T-helper 9 cell (primary cell): ENCODE data around the gene BRD9.

ENCODE experiments used
- DNase-seq: peaks from one replicate; pipeline ENCODE4 v3.0.0-alpha.2; 2020

BRD9 gene

DNA sequence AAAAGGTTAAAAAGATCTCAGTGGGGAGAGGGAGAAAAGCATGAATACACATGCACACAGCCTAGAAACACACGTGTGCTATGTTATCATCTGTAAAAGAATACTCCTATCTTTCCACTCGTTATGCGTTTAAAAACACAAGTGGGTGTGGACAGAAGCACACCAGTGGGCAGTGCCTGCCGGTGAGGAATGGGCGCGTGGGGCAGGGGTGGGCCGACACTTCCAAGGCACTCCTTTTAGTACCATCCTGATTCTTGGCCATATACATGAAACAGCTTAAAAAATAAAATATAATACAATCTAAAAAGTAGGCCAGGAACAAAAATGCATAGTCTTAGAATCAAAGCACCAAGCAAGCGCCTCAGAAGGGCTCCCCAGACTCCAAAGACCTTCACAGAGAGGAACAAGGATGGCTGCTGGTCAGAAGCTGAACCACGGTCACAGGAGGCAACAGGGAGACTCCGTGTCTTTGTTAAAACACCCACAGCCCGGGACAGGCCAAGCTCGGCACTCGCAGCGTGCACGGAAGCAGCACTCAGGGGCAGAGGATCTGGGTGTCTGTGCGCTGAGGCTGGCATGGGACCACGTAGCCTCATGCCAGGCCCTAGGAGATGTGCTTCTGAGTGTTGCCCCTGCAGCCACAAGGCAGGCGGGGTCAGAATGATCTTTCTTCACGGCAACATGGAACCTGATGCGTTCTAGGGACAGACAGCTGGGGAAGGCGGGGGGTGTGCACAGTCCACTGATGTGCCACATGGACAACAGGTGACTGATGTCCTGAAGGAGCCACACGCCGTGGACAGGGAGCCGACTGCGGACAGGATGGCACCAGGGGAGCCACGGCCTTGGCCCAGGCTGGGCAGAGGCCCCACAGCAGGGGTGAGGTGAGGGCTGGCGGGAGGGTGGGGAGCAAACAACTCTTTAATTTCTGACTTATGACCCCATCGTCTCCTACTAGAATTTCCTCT lies 15.9 kb downstream of the BRD9 start:
- DNase-seq: no peak

DNA sequence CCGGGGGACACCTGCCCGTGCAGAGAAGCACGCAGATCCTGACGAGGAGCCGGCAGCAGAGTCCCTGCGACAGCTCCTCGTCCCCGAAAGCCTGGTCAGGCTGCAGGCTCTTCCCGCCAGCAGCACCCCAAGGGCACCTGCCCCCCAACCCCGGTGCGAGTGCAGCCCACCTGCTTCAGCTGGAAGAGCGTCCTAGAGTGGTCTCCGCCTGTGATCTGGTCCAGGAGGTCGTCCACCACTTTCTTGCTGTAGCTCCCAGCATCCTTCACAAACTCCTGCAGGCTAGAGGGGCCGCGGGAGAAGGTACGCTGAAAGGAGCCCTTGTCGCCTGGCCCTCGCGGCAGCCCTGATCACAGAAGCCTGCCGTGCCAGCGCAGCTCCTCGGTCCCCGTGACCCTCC lies 16.7 kb downstream of the BRD9 start:
- DNase-seq: no peak

DNA sequence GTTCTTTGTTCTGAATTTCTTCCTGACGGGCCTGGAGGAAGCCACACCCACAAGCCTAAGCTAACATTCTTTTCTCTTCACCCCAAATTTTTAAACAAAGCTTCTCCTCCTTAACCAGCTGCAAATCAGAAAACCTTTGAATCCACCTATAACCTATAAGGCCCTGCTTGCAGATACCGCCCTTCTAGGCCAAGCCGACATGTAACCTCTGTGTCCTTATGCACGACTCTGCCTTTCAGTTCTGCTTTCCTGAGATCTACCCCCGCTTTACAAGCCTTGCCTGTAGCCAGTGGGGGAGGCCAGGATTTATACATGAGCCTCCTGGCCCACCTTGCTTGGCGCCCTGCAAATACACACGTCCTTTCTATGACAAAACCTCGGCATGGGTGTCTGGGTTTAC lies 19.3 kb downstream of the BRD9 start:
- DNase-seq: no peak

- no peak for DNase-seq
These were observed 20.3 kb downstream of the BRD9 start for GRCh38 chr5:872301-872700.

DNA sequence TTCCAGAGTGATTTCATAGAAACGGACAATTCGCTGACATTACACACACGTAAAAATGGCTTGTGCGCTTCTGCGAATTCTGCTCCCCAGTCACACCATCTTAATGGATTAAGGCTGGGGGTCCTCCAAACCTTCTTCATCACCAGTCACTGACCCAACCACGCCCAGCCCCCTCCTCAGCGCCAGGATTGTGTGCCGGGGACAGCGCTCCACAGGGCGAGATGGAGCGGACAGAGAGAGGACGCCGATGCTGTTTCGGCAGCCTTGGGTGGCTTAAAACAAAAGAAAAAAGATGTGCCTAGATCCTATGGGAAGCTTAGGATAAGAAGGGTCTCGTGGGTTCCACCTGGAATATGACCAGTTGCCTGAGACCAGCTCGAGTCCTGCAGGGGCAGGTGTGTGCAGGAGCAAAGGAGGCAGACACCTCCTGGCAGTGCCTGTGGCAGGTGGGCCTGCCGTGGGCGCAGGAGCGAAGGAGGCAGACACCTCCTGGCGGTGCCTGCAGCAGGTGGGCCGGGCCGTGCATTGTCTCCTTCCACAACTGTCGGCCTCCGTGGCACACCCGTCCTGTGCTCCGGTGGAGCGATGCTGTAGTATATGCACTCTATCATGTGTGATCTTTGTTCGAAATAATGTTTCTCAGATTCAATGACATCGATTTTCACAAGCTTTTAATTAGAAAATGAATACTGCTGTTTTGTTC lies 20.9 kb downstream of the BRD9 start:
- DNase-seq: no peak

- no peak for DNase-seq
These were observed 21.6 kb downstream of the BRD9 start for GRCh38 chr5:870956-871355.

GRCh38 chr5:868428-869135 lies 24.0 kb downstream of the BRD9 start:
- no peak for DNase-seq

GRCh38 chr5:867300-867870 lies 25.2 kb downstream of the BRD9 start:
- no peak for DNase-seq

DNA sequence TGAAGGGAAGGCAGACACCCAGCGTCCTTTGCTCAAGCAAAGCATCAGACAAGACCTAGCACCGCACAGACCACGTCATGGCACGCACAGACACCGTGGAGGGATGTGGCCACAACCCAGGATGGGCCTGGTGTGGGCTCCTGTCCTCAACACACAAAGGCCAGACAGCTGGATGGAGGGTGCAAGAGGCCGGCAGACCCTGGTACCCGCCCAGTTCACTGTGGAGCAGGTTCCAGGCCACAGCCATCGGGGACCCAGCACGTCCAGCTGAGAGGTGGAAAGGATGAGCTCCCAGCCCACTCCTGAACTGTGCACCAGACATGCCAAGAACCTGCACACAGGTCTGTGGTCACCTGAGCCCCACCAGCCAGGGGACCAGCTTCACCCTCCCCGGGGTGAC lies 26.8 kb downstream of the BRD9 start:
- no peak for DNase-seq

- DNase-seq: no peak
These were observed 27.5 kb downstream of the BRD9 start for GRCh38 chr5:865168-865521.

DNA sequence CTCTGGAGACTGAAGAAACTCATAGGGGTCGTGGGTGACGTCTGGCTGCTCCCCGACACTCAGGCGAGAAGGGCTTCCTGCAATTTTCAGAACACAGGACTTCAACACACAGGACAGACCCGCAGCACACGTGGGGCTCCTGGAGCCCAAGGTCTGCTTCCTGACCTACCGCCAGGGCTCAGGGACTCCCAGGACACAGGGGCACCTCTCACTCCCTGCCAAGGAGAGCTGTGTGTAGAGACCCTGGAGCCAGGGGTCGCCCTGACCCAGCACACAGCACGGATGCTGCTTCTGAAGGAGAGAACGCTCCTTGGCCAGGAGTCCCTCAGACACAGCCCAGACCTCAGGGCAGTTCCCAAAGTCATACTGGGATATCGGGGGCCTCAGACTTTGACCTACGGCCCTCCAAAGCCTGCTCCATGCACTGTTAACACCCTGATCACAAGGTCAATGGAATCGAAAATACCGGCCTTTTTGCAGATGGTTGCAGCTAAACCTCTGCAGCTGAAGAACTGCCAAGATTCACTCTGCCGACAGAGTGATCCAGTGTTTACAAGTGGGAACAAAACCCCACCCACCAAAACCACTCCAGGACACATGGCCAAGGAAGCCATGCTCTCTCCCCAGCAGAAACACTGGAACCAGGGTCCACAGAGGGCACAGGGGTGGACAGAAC lies 28.0 kb downstream of the BRD9 start:
- no peak for DNase-seq

DNA sequence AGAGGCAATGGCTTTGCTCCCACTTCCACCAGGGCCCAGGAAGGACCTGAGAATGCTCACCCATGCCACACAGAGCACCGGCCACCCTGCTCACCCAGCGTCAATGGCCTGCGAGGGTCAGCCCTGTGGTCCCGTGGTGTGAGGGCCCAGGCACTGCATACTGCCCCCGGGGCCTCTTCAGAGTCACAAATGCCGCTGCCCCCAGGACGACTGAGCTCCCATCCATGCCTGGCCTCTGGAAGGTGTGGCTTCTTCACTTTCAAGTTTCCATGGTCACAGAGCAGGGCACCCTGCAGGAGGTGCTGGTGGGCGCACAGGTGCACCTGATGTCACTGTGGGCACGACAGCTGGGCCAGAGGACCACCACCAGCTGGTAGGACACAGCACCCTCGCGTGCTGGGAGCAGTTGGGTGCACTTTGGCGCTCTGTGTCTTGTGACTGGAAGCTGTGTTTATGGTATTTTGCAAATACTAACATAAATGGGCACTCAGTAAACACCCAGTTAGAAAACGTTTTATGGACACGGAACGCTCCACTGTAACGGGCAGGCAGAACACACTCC lies 29.3 kb downstream of the BRD9 start:
- no peak for DNase-seq

GRCh38 chr5:862367-863243 lies 30.0 kb downstream of the BRD9 start:
- DNase-seq: no peak

DNA sequence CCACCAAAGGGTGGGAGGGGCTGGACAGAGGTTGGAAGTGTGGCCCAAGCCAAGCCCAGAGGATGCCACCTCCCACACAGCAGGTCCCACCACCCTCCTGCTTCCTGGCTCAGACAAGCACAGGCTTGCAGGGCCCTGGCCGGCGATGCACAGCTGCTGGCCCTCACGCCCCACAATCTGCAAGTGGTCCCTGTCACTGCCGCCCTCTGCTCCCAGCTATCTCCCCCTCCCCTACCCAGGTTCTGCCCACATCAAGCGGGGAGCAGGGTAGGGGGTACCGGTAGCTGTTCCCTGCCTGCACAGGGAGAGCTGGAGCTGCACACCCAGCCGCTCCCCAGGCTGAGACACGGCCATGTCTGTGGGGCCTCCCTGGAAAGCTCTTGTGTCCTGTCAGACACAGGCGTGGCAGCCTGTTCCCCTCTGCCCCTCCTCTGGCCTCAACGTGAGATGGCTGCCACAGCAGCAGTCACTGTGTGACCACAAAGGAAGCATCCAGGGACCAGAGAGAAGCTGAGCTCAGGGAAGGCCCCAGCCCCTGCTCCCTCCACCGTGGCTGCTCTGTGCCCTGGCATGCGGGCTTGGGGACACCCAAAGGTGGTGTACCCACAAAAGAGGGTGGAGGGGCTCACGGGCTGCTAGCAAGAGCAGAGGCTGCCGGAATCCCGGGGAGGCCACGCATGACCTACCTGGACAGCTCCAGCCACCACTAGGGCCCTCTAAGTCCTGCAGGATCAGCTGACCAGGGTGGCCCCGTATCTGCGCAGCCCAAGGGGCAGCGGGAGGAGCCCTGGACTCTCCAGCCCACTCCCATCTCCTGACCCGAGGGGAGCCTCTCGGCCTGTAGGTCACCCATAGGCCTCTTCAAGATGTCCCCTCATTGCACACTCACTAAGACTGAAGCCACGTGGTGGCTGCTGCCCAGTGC lies 30.9 kb downstream of the BRD9 start:
- no peak for DNase-seq

DNA sequence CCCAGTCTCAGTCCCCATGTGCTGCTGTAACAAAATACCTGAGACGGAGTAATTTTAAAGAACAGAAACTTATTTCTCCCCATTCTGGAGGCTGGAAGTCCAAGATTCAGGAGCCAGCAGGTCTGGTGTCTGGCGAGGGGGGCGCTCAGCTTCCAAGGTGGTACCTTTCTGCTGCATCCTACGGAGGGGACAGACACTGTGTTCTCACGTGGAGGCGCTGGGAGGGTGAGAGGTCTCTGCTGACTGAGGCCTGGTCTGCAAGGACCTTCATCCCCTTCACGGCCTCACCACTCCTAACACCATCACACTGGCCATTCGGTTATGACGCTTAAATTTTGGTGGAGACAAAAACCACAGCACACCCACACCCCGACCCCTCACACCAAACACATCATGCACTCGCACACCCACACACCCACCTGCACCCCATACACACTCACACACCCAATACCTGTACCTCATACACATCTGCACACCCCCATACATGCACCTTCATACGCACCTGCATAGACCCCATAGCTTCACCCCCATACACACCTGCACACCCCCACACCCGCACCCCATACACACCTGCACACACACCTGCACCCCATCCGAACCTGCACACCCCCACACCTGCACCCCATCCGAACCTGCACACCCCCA lies 32.0 kb downstream of the BRD9 start:
- DNase-seq: no peak

DNA sequence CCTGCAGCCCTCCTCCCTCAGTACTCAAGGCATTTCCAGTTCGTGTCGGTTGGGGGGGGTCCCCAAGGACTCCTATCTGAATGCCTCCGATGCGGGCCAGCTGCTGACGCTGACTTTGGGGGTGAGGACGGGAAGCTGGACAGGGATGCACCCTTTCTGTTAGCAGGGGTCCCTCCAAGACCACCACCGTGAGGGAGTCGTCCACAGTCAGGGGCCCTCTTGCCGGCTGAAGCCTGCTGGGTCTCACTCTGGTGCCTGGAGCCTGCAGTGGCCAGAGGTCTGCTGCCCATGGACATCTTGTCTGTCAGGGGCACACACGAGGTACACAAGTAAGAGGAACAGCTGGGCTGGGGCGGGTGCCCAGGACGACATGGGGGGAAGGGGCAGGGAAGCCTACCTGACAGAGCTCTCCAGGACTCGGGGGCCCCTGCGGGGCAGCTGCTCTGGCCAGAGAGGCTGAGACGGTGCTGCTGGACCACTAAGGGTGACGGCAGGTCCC lies 32.8 kb downstream of the BRD9 start:
- DNase-seq: no peak

DNA sequence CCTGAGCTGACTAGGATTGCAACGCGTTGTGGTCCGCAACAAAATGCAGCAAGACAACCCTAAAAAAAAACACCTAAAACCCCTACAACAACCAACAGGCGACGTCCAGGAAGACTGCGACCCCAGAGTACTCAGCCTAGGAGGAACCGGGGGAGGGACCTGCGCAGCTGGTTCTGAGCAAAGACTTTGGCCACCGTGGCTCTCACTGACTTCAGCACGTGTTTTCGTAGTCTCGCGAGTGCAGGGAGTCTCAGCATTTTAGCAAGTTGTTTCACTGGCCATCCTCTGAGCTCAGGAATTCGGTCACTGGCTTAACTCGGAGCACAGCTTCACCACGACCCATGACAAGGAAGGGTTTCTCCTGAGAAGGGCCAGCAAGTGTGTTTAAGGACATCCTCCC lies 33.2 kb downstream of the BRD9 start:
- no peak for DNase-seq

DNA sequence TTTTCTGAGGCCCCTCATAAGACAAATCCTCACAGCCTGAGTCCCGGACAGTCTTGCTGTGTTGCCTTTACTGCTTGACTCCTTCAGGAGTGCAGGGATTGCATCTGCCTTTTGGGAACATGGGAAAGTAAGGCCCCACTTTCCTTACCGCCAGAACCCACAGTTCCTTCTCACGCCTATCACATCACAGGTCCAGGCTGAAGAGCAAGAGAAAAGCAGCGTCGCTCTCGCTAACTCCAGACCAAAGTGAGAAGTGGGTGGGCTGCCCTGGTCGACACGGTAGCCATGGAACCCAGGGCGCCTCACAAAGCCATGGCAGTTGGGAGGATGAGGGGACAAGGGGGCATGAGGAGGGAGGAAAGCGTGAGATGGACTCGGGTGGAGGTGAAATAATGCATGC lies 33.9 kb downstream of the BRD9 start:
- DNase-seq: no peak
